HEK293 (cell line): ENCODE results near the gene TNFAIP1.

ENCODE experiments used
- BCL11A ChIP-seq: fragments of 450-650 bp; formaldehyde crosslinking; IDR thresholded peaks from 2 replicates; pipeline ENCODE4 v1.5.1; 2016; ENCODE audit warnings: low read depth, missing biosample characterization, missing genetic modification characterization
- BCL11B ChIP-seq: fragments of 450-650 bp; formaldehyde crosslinking; IDR thresholded peaks from 2 replicates; pipeline ENCODE4 v1.5.1; 2016; ENCODE audit warnings: low read depth, missing biosample characterization, missing genetic modification characterization
- MEIS1 ChIP-seq: sonication (generic); formaldehyde crosslinking; IDR thresholded peaks from 2 replicates; pipeline ENCODE4 v1.8.1; 2022; ENCODE audit warnings: missing genetic modification reagents, mild to moderate bottlenecking, borderline replicate concordance
- ZNF561 ChIP-seq: fragments of 450-650 bp; IDR thresholded peaks from 2 replicates; pipeline ENCODE4 v1.5.1; 2018; ENCODE audit warnings: missing biosample characterization, missing genetic modification characterization, borderline replicate concordance
- ZNF623 ChIP-seq: fragments of 450-650 bp; formaldehyde crosslinking; IDR thresholded peaks from 2 replicates; pipeline ENCODE4 v1.5.1; 2016; ENCODE audit warnings: missing biosample characterization, missing genetic modification characterization
- ZNF776 ChIP-seq: fragments of 450-650 bp; formaldehyde crosslinking; IDR thresholded peaks from 2 replicates; pipeline ENCODE4 v1.5.0; 2017; ENCODE audit warnings: missing biosample characterization, missing genetic modification characterization, borderline replicate concordance
- TF ChIP-seq, protein P1 (sequence below): fragments of 450-650 bp; formaldehyde crosslinking; IDR thresholded peaks from 2 replicates; pipeline ENCODE4 v1.5.1; 2016; ENCODE audit warnings: missing biosample characterization, missing genetic modification characterization
- TF ChIP-seq, protein P2 (sequence below): fragments of 450-650 bp; formaldehyde crosslinking; IDR thresholded peaks from 2 replicates; pipeline ENCODE4 v1.5.1; 2016; ENCODE audit warnings: missing biosample characterization, missing genetic modification characterization
- TF ChIP-seq, protein P3 (sequence below): fragments of 450-650 bp; formaldehyde crosslinking; IDR thresholded peaks from 2 replicates; pipeline ENCODE4 v1.5.1; 2016; ENCODE audit warnings: missing biosample characterization, missing genetic modification characterization, low read depth
- TF ChIP-seq, protein P4 (sequence below): fragments of 450-650 bp; formaldehyde crosslinking; IDR thresholded peaks from 2 replicates; pipeline ENCODE4 v1.5.1; 2016; ENCODE audit warnings: missing biosample characterization, missing genetic modification characterization, low read depth
- TF ChIP-seq, protein P5 (sequence below): fragments of 450-650 bp; formaldehyde crosslinking; IDR thresholded peaks from 2 replicates; pipeline ENCODE4 v1.5.1; 2016; ENCODE audit warnings: missing biosample characterization, missing genetic modification characterization
- TF ChIP-seq, protein P6 (sequence below): fragments of 450-650 bp; formaldehyde crosslinking; IDR thresholded peaks from 2 replicates; pipeline ENCODE4 v1.5.1; 2016; ENCODE audit warnings: missing biosample characterization, missing genetic modification characterization

DNA sequence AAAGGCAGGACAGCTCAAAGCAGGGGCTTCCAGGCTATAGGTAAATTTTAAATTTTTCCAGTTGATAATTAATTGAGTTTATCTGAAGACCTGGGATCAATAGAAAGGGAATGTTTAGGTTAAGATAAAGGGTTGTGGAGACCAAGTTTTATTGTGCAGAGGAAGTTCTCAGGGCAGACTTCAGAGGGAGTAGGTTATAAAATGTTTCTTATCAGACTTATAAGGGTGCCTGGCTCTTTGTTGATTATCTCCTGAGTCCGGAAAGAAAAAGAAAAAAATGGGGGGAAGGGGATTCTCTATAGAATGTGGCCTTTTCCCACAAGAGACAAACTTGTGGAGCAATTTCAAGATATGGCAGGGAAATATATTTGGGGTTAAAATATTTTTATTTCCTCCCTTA lies 54.6 kb downstream of the TNFAIP1 start:
- TF ChIP-seq, protein P1, sequence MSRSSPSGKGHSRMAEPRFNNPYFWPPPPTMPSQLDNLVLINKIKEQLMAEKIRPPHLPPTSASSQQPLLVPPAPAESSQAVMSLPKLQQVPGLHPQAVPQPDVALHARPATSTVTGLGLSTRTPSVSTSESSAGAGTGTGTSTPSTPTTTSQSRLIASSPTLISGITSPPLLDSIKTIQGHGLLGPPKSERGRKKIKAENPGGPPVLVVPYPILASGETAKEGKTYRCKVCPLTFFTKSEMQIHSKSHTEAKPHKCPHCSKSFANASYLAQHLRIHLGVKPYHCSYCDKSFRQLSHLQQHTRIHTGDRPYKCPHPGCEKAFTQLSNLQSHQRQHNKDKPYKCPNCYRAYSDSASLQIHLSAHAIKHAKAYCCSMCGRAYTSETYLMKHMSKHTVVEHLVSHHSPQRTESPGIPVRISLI: no peak
- TF ChIP-seq, protein P2, sequence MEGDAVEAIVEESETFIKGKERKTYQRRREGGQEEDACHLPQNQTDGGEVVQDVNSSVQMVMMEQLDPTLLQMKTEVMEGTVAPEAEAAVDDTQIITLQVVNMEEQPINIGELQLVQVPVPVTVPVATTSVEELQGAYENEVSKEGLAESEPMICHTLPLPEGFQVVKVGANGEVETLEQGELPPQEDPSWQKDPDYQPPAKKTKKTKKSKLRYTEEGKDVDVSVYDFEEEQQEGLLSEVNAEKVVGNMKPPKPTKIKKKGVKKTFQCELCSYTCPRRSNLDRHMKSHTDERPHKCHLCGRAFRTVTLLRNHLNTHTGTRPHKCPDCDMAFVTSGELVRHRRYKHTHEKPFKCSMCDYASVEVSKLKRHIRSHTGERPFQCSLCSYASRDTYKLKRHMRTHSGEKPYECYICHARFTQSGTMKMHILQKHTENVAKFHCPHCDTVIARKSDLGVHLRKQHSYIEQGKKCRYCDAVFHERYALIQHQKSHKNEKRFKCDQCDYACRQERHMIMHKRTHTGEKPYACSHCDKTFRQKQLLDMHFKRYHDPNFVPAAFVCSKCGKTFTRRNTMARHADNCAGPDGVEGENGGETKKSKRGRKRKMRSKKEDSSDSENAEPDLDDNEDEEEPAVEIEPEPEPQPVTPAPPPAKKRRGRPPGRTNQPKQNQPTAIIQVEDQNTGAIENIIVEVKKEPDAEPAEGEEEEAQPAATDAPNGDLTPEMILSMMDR (tag by site-specific recombination): no peak
- TF ChIP-seq MEIS1 (no peak), ZNF561 (no peak), ZNF623 (tag by site-specific recombination) (no peak), BCL11A (tag by site-specific recombination) (no peak), ZNF776 (no peak), BCL11B (tag by site-specific recombination) (no peak)
- TF ChIP-seq, protein P3, sequence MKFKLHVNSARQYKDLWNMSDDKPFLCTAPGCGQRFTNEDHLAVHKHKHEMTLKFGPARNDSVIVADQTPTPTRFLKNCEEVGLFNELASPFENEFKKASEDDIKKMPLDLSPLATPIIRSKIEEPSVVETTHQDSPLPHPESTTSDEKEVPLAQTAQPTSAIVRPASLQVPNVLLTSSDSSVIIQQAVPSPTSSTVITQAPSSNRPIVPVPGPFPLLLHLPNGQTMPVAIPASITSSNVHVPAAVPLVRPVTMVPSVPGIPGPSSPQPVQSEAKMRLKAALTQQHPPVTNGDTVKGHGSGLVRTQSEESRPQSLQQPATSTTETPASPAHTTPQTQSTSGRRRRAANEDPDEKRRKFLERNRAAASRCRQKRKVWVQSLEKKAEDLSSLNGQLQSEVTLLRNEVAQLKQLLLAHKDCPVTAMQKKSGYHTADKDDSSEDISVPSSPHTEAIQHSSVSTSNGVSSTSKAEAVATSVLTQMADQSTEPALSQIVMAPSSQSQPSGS: no peak
- TF ChIP-seq, protein P4, sequence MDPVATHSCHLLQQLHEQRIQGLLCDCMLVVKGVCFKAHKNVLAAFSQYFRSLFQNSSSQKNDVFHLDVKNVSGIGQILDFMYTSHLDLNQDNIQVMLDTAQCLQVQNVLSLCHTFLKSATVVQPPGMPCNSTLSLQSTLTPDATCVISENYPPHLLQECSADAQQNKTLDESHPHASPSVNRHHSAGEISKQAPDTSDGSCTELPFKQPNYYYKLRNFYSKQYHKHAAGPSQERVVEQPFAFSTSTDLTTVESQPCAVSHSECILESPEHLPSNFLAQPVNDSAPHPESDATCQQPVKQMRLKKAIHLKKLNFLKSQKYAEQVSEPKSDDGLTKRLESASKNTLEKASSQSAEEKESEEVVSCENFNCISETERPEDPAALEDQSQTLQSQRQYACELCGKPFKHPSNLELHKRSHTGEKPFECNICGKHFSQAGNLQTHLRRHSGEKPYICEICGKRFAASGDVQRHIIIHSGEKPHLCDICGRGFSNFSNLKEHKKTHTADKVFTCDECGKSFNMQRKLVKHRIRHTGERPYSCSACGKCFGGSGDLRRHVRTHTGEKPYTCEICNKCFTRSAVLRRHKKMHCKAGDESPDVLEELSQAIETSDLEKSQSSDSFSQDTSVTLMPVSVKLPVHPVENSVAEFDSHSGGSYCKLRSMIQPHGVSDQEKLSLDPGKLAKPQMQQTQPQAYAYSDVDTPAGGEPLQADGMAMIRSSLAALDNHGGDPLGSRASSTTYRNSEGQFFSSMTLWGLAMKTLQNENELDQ (tag by site-specific recombination): no peak
- TF ChIP-seq, protein P5, sequence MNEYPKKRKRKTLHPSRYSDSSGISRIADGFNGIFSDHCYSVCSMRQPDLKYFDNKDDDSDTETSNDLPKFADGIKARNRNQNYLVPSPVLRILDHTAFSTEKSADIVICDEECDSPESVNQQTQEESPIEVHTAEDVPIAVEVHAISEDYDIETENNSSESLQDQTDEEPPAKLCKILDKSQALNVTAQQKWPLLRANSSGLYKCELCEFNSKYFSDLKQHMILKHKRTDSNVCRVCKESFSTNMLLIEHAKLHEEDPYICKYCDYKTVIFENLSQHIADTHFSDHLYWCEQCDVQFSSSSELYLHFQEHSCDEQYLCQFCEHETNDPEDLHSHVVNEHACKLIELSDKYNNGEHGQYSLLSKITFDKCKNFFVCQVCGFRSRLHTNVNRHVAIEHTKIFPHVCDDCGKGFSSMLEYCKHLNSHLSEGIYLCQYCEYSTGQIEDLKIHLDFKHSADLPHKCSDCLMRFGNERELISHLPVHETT: no peak
- TF ChIP-seq, protein P6, sequence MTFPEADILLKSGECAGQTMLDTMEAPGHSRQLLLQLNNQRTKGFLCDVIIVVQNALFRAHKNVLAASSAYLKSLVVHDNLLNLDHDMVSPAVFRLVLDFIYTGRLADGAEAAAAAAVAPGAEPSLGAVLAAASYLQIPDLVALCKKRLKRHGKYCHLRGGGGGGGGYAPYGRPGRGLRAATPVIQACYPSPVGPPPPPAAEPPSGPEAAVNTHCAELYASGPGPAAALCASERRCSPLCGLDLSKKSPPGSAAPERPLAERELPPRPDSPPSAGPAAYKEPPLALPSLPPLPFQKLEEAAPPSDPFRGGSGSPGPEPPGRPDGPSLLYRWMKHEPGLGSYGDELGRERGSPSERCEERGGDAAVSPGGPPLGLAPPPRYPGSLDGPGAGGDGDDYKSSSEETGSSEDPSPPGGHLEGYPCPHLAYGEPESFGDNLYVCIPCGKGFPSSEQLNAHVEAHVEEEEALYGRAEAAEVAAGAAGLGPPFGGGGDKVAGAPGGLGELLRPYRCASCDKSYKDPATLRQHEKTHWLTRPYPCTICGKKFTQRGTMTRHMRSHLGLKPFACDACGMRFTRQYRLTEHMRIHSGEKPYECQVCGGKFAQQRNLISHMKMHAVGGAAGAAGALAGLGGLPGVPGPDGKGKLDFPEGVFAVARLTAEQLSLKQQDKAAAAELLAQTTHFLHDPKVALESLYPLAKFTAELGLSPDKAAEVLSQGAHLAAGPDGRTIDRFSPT: no peak
